Keratinocyte (primary cell): ENCODE results near the gene MBNL2. TPM values are rescaled to one million over a fixed set of nuclear protein-coding genes. Genes with fewer than 3 reads are reported as not detected.

Experiments used
- DNase-seq: peaks from one replicate; pipeline ENCODE4 v3.0.0-alpha.2; 2011; ENCODE audit warnings: low read depth, missing footprints, low spot score
- FAIRE-seq: peaks from 2 replicates; lab custom pipeline; 2011; peaks lifted over from hg19 to GRCh38; lab: Jason Lieb, UNC
- H2AFZ ChIP-seq: 2 replicates; pipeline ENCODE4 v1.6.0; 2012; ENCODE audit warnings: low read length, control low read depth, inconsistent platforms; ENCODE audit not compliant: control insufficient read depth
- H3K27ac ChIP-seq: 2 replicates; pipeline ENCODE4 v1.5.1; 2011; ENCODE audit warnings: low read length; ENCODE audit not compliant: control insufficient read depth, insufficient read depth
- H3K27me3 ChIP-seq: 3 replicates; pipeline ENCODE4 v1.6.0; 2011; ENCODE audit warnings: low read length; ENCODE audit not compliant: control insufficient read depth, insufficient read depth; ENCODE audit errors: extremely low read depth
- H3K36me3 ChIP-seq, 2 experiments: 2 replicates in 1 of 2; 3 replicates in 1 of 2; pipeline ENCODE4 v1.5.1; 2011; ENCODE audit warnings: low read length in 2 of 2, mild to moderate bottlenecking in 1 of 2; ENCODE audit not compliant: control insufficient read depth in 2 of 2, insufficient read depth in 2 of 2; ENCODE audit errors: extremely low read depth in 1 of 2
- H3K4me1 ChIP-seq: 3 replicates; pipeline ENCODE4 v1.5.1; 2011; ENCODE audit warnings: low read length; ENCODE audit not compliant: control insufficient read depth, insufficient read depth; ENCODE audit errors: extremely low read depth
- H3K4me2 ChIP-seq: 3 replicates; pipeline ENCODE4 v1.6.0; 2011; ENCODE audit warnings: low read depth, low read length; ENCODE audit not compliant: control insufficient read depth, insufficient read depth; ENCODE audit errors: extremely low read depth
- H3K4me3 ChIP-seq, 3 experiments: fragments of 200-600 bp in 1 of 3; sonication (generic) in 1 of 3; 2 replicates in 2 of 3; 3 replicates in 1 of 3; pipeline ENCODE4 v1.5.1; 2011 to 2016; ENCODE audit warnings: low read length in 3 of 3, mild to moderate bottlenecking in 3 of 3, control low read depth in 2 of 3, inconsistent platforms in 1 of 3, low read depth in 1 of 3, mixed read lengths in 1 of 3, mixed run types in 1 of 3, moderate library complexity in 1 of 3; ENCODE audit not compliant: control insufficient read depth in 2 of 3, insufficient read depth in 2 of 3; ENCODE audit errors: extremely low read depth in 1 of 3
- H3K79me2 ChIP-seq: 2 replicates; pipeline ENCODE4 v1.6.0; 2012; ENCODE audit warnings: low read length; ENCODE audit not compliant: control insufficient read depth, insufficient read depth
- H3K9ac ChIP-seq: 3 replicates; pipeline ENCODE4 v1.6.0; 2011; ENCODE audit warnings: low read length; ENCODE audit not compliant: control insufficient read depth, insufficient read depth; ENCODE audit errors: extremely low read depth
- H3K9me1 ChIP-seq: 3 replicates; pipeline ENCODE4 v1.6.0; 2011; ENCODE audit warnings: low read length; ENCODE audit not compliant: control insufficient read depth, insufficient read depth; ENCODE audit errors: extremely low read depth
- H3K9me3 ChIP-seq: 2 replicates; pipeline ENCODE4 v1.5.1; 2012; ENCODE audit warnings: low read depth, low read length; ENCODE audit not compliant: control insufficient read depth
- H4K20me1 ChIP-seq: 3 replicates; pipeline ENCODE4 v1.6.0; 2011; ENCODE audit warnings: low read length; ENCODE audit not compliant: control insufficient read depth, insufficient read depth; ENCODE audit errors: extremely low read depth
- EZH2 ChIP-seq: IDR thresholded peaks from one replicate; pipeline ENCODE4 v1.6.1; 2012; ENCODE audit warnings: inconsistent platforms, mild to moderate bottlenecking, low read length, moderate library complexity
- dilution Hi-C: fragments of 300-500 bp; cut with MboI; formaldehyde crosslinking; loops from one replicate; pipeline ENCODE4 v1.7.0; 2020; ENCODE audit warnings: low sequenced_read_pairs; ENCODE audit not compliant: extremely low pct_ligation_motif_present
- polyA plus RNA-seq, 5 experiments: library from polyadenylated mRNA; depleted of rRNA in 3 of 5; stranded (reverse) in 3 of 5; stranded (forward) in 1 of 5; unstranded in 1 of 5; fragments of >200 nt; gene quantifications; 1 replicate in 1 of 5; 2 replicates in 3 of 5; 3 replicates in 1 of 5; pipeline versions ENCODE4 v1.2.1 to v1.2.3, GENCODE V29; 2011 to 2012; ENCODE audit warnings: missing spikeins in 2 of 5, low read depth in 1 of 5, low replicate concordance in 1 of 5
- TF ChIP-seq, protein P1 (sequence below), 3 experiments: IDR thresholded peaks in 1 of 3; conservative IDR thresholded peaks in 1 of 3; optimal IDR thresholded peaks in 1 of 3; 2 replicates in 2 of 3; 3 replicates in 1 of 3; pipeline versions ENCODE3 to v1.5.1; 2011; ENCODE audit warnings: low read length in 3 of 3, mild to moderate bottlenecking in 3 of 3, moderate library complexity in 2 of 3, control low read depth in 1 of 3, inconsistent platforms in 1 of 3; ENCODE audit not compliant: insufficient read depth in 2 of 3; ENCODE audit errors: extremely low read depth in 1 of 3

MBNL2 gene
- polyA plus RNA-seq, 1 donor (not counting 4 experiments of a cell fraction or from before 2014, with no cell fraction given): 28.4 TPM

- H3K4me1 ChIP-seq: peaks cover 25% of the 10 kb centered on the region
- no peak overlapping the region for H3K9ac ChIP-seq
- no peak overlapping the region for H3K4me3 ChIP-seq
- no peak overlapping the region for H3K4me2 ChIP-seq
- no peaks in the 10 kb centered on the region for H4K20me1 ChIP-seq
- no peak for FAIRE-seq
- dilution Hi-C loops: no loop called here
- no peak overlapping the region for H3K27ac ChIP-seq
- H3K79me2 ChIP-seq: peaks cover 25% of the 10 kb centered on the region
- H3K36me3 ChIP-seq: peaks cover 0 to 3% of the 10 kb centered on the region in 2 experiments
- TF ChIP-seq, protein P1, sequence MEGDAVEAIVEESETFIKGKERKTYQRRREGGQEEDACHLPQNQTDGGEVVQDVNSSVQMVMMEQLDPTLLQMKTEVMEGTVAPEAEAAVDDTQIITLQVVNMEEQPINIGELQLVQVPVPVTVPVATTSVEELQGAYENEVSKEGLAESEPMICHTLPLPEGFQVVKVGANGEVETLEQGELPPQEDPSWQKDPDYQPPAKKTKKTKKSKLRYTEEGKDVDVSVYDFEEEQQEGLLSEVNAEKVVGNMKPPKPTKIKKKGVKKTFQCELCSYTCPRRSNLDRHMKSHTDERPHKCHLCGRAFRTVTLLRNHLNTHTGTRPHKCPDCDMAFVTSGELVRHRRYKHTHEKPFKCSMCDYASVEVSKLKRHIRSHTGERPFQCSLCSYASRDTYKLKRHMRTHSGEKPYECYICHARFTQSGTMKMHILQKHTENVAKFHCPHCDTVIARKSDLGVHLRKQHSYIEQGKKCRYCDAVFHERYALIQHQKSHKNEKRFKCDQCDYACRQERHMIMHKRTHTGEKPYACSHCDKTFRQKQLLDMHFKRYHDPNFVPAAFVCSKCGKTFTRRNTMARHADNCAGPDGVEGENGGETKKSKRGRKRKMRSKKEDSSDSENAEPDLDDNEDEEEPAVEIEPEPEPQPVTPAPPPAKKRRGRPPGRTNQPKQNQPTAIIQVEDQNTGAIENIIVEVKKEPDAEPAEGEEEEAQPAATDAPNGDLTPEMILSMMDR (optimal IDR thresholded peaks at IDR 0.05 in 1 of 3, IDR thresholded peaks at IDR 0.05 in 1 of 3, conservative IDR thresholded peaks at IDR 0.05 in 1 of 3; ENCODE audit: extremely low read depth in 1 of 3, insufficient read depth in 2 of 3, low read length in 3 of 3): no peak
- TF ChIP-seq EZH2: no peak
- H3K9me3 ChIP-seq: no peaks in the 10 kb centered on the region
- no peaks in the 10 kb centered on the region for H3K9me1 ChIP-seq
- no peak overlapping the region for H2AFZ ChIP-seq
- DNase-seq: no peak
- H3K27me3 ChIP-seq: no peaks in the 10 kb centered on the region
Observed at GRCh38 chr13:97267418-97268059, 45.4 kb downstream of the MBNL2 start.

GRCh38 chr13:97268772-97269171, 46.6 kb downstream of the MBNL2 start:
- Histone ChIP-seq H3K4me3 (no peak overlapping the region), H3K9ac (peak overlapping the region; percentile 8), H3K79me2 (peaks cover 23% of the 10 kb centered on the region), H2AFZ (no peak overlapping the region), H3K27ac (peak overlapping the region; percentile 41), H4K20me1 (no peaks in the 10 kb centered on the region), H3K4me2 (peak overlapping the region; percentile 55), H3K36me3 (peaks cover 0 to 3% of the 10 kb centered on the region in 2 experiments), H3K9me3 (no peaks in the 10 kb centered on the region), H3K27me3 (no peaks in the 10 kb centered on the region), H3K4me1 (peaks cover 37% of the 10 kb centered on the region), H3K9me1 (no peaks in the 10 kb centered on the region)
- no peak for TF ChIP-seq EZH2
- TF ChIP-seq, protein P1 (optimal IDR thresholded peaks at IDR 0.05 in 1 of 3, IDR thresholded peaks at IDR 0.05 in 1 of 3, conservative IDR thresholded peaks at IDR 0.05 in 1 of 3; ENCODE audit: extremely low read depth in 1 of 3, insufficient read depth in 2 of 3, low read length in 3 of 3): peak; percentile 22 to 61 (median 33)
- dilution Hi-C loops: no loop called here
- DNase-seq (no peak), FAIRE-seq (no peak)
